ENCODE results near the gene SSTR3.

SSTR3 gene

DNA sequence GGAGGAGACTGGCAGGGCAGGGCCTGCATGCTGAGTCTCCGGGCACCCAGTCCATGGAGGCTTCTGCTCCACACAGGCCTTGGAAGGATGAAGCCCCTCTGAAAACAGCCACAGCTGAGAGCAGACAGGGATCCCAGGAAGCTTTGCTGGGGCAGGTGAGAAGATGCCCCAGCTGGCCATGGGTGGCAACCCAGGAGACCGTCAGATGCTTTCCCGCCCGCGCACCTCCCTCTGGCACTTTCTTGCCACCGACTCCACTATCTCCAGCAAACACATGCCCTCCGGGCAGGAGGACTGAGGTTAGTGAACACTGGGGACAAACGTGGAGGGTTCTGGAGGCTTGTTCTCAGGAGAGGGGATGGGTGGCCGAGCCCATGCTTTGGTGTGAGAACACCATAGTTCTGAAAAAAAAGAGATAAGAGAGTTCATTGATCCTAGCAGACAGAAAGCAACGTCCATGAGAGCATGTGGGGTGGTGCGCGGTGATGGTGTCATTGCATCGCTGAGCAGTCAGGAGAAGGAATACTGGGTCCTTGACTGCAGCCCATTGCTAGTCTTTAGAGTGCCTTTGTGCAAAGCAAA lies 26.5 kb downstream of the SSTR3 start:
- DNase-seq (ENCODE audit: extremely low spot score), result no peak
- ChIA-PET POLR2A (no interaction called here), CTCF (interaction anchor here (1.1 to 2.8 kb wide), 2 partner anchors 14 to 19 kb away, joined by 4 to 9 read pairs; no protein-coding TSS in a partner anchor)
- TF ChIP-seq, protein P1, sequence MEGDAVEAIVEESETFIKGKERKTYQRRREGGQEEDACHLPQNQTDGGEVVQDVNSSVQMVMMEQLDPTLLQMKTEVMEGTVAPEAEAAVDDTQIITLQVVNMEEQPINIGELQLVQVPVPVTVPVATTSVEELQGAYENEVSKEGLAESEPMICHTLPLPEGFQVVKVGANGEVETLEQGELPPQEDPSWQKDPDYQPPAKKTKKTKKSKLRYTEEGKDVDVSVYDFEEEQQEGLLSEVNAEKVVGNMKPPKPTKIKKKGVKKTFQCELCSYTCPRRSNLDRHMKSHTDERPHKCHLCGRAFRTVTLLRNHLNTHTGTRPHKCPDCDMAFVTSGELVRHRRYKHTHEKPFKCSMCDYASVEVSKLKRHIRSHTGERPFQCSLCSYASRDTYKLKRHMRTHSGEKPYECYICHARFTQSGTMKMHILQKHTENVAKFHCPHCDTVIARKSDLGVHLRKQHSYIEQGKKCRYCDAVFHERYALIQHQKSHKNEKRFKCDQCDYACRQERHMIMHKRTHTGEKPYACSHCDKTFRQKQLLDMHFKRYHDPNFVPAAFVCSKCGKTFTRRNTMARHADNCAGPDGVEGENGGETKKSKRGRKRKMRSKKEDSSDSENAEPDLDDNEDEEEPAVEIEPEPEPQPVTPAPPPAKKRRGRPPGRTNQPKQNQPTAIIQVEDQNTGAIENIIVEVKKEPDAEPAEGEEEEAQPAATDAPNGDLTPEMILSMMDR (IDR thresholded peaks at IDR 0.05; ENCODE audit: control extremely low read depth, extremely low read depth, low read depth, missing control alignments), result no peak

DNA sequence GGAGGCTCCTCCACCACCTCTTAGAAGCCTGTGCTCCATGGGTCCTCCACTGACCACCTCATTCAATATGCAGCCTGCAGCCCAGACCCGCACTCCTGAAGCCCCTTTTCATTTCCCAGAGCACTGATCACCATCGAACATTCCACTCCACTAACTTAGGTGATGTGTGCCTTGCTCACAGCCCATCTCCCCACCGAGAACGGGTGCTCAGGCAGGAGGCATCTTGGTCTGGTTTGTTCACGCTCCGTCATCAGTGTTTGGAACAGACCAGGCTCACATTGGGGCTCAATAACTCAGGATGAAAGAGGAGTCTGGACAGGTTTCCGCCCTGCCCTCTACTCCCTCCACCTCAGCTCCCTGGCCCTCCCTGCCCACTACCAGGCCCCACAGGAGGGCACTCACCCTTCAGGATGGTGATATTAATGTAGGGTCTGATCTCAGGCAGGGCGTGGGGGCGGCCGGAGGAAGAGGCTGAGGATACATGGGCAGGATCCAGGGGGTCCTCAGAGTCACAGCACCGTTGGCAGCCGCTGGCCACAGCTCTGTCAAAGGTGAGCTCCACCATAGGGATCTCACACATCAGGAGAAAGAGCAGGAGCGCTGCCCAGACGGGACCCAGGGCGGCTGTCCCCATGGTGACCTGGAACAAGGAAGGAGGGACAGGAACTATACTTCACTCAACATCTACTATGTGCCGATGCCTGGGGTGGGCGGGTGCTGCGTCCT lies 27.3 kb downstream of the SSTR3 start:
- ChIA-PET POLR2A (no interaction called here), CTCF (interaction anchor here (2.8 kb wide), 1 partner anchor 14 kb away, joined by 9 read pairs; no protein-coding TSS in a partner anchor)
- TF ChIP-seq, protein P1 (IDR thresholded peaks at IDR 0.05; ENCODE audit: control extremely low read depth, extremely low read depth, low read depth, missing control alignments), result no peak
- DNase-seq (ENCODE audit: extremely low spot score), result no peak

DNA sequence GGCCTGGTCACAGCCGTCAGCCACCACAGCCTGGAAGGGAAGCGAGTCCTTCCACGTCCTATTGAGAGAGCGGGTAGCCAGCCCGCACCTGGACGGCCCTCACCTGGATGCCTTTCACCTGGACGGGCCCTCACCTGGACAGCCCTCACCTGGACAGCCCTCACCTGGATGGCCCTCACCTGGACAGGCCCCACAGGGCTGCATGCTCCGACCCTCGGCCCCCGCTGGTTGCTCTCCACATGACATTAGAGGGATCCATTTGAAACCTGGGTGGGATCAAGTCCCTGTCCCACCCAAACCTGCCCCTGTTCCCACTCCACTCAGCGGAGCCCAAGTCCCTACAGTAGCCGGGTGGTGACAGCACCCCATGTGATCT lies 27.9 kb downstream of the SSTR3 start:
- DNase-seq (ENCODE audit: extremely low spot score), result no peak
- ChIA-PET POLR2A (no interaction called here), CTCF (interaction anchor here (1.0 to 2.8 kb wide), 6 partner anchors 8 to 76 kb away, joined by 3 to 9 read pairs (median 4); no protein-coding TSS in a partner anchor)
- TF ChIP-seq, protein P1 (IDR thresholded peaks at IDR 0.05; ENCODE audit: control extremely low read depth, extremely low read depth, low read depth, missing control alignments), result no peak

DNA sequence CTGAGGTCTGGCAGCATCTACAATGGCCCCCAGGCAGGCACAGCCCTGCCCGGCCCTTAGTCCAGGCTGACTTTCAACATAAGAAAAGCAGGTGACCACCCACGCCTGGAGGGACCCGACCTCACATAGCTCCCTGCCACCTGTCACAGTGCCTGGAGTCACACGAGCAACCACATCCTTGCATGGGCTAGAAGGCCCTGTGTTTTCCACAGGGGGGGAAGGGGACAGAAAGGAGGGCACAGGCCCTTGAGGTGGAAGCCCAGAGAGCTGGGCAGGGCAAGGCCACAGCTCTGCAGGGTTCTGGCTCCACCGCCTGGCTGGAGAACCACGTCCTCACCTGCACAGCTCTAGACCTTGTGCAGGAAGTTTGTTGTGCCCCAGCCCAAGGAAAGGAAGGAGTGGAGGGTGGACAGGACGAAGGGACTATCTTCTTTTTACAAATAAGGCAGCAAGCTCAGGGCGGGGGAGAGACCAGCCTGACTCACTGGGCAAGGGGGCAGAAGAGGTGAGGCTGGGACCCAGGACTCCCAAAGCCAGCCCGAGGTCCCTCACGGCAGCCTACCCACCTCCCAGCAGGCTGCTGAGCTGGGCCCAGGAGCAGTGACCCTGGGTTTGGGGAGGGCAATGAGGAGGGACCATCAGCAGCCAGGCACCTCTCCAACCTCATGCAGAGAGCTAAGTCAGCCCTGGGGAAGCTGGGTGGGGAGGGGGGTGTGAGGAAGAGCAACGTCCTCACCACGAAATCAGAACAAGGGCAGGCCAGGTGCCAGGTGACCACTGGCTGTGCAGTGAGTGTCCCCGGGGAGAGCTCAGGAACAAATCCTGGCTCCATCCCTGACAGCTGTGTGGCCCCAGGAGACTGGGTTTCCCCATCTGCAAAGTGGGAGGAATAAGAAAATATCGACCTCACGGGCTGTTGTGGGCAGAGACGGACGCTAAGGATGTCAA lies 28.6 kb downstream of the SSTR3 start:
- no peak for DNase-seq (ENCODE audit: extremely low spot score)
- TF ChIP-seq, protein P1 (IDR thresholded peaks at IDR 0.05; ENCODE audit: control extremely low read depth, extremely low read depth, low read depth, missing control alignments), result peak; percentile 7
- ChIA-PET CTCF (interaction anchor here (1.0 to 2.8 kb wide), 7 partner anchors 9 to 77 kb away, joined by 3 to 9 read pairs (median 4); no protein-coding TSS in a partner anchor), POLR2A (no interaction called here)

DNA sequence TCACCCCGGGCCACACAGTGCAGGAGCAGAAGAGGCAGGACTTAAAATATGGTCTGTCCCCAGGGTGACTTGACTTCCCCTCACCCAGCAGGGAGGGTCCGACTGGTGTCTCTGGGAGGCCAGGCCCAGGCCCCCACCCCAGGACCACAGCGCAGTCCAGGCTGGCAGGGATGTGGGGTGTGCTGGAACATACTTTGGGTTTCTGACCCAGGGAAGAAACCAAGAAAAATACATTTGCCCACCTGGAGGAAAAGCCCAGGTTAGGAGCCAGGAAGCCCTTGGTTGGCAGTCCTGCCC lies 29.4 kb downstream of the SSTR3 start:
- CTCF ChIA-PET, result interaction anchor here (1.0 to 2.8 kb wide), 3 partner anchors 10 to 17 kb away, joined by 4 to 9 read pairs (median 4); no protein-coding TSS in a partner anchor
- TF ChIP-seq, protein P1 (IDR thresholded peaks at IDR 0.05; ENCODE audit: control extremely low read depth, extremely low read depth, low read depth, missing control alignments), result no peak
- POLR2A ChIA-PET, result no interaction called here
- no peak for DNase-seq (ENCODE audit: extremely low spot score)
